ENCODE results near the gene UBE2L5.

GRCh38 chr13:30408319-30409101, 13.8 kb upstream of the UBE2L5 start:
- TF ChIP-seq CTCF (IDR thresholded peaks at IDR 0.05) (peak; percentile 56 to 86 (median 85)), POLR2A (IDR thresholded peaks at IDR 0.05) (no peak)

Data from testis (tissue), 2 donors.